ENCODE results near the gene CHST7.
A peak's percentile ranks its signal among the peaks of the same experiment; 100 is the strongest.
"Not testable (repeated sequence)": the region's sequence is repeated elsewhere in the genome, so short reads cannot be mapped to it uniquely, and the experiment has no call there.

The CHST7 gene

GRCh38 chrX:46573331-46573891, at the start of gene CHST7:
TSS of gene CHST7 (plus strand) at chrX:46573765. CDS start at chrX:46573932, 167 bp downstream.
- DNase-seq (ENCODE audit: low read depth), result peak; percentile 64

GRCh38 chrX:46528640-46529039, 44.9 kb upstream of the CHST7 start:
- DNase-seq (ENCODE audit: low read depth), result not testable (repeated sequence)

GRCh38 chrX:46529740-46530403, 43.7 kb upstream of the CHST7 start:
- DNase-seq (ENCODE audit: low read depth), result not testable (repeated sequence)

GRCh38 chrX:46530404-46530908, 43.1 kb upstream of the CHST7 start:
- not testable (repeated sequence) for DNase-seq (ENCODE audit: low read depth)

- no peak for DNase-seq (ENCODE audit: low read depth)
Observed at GRCh38 chrX:46531442-46531841, 42.1 kb upstream of the CHST7 start.

GRCh38 chrX:46543441-46543840, 30.1 kb upstream of the CHST7 start:
- DNase-seq (ENCODE audit: low read depth), result no peak

GRCh38 chrX:46544527-46544926, 29.0 kb upstream of the CHST7 start:
- not testable (repeated sequence) for DNase-seq (ENCODE audit: low read depth)

- DNase-seq (ENCODE audit: low read depth), result peak; percentile 87
Observed at GRCh38 chrX:46545111-46546005, 28.2 kb upstream of the CHST7 start, which contains the start of gene ZNF674. TSS of gene ZNF674 (minus strand) at chrX:46545421. CDS start at chrX:46542087, 3,334 bp downstream.

GRCh38 chrX:46547857-46548256, 25.7 kb upstream of the CHST7 start:
- DNase-seq (ENCODE audit: low read depth), result peak; percentile 81

GRCh38 chrX:46549914-46550313, 23.7 kb upstream of the CHST7 start:
- DNase-seq (ENCODE audit: low read depth), result no peak

- peak; percentile 77 for DNase-seq (ENCODE audit: low read depth)
Observed at GRCh38 chrX:46551494-46552128, 22.0 kb upstream of the CHST7 start.

- DNase-seq (ENCODE audit: low read depth), result no peak
Observed at GRCh38 chrX:46553935-46554334, 19.6 kb upstream of the CHST7 start.

GRCh38 chrX:46554942-46555341, 18.6 kb upstream of the CHST7 start:
- peak; percentile 53 for DNase-seq (ENCODE audit: low read depth)

- no peak for DNase-seq (ENCODE audit: low read depth)
Observed at GRCh38 chrX:46559062-46559461, 14.5 kb upstream of the CHST7 start.

- DNase-seq (ENCODE audit: low read depth), result no peak
Observed at GRCh38 chrX:46561824-46562657, 11.5 kb upstream of the CHST7 start.

- no peak for DNase-seq (ENCODE audit: low read depth)
Observed at GRCh38 chrX:46567388-46567787, 6.2 kb upstream of the CHST7 start.

- no peak for DNase-seq (ENCODE audit: low read depth)
Observed at GRCh38 chrX:46569621-46570020, 3.9 kb upstream of the CHST7 start.

- DNase-seq (ENCODE audit: low read depth), result no peak
Observed at GRCh38 chrX:46571423-46572339, 1.9 kb upstream of the CHST7 start.

- DNase-seq (ENCODE audit: low read depth), result no peak
Observed at GRCh38 chrX:46572340-46572936, 1.1 kb upstream of the CHST7 start.

All from iris pigment epithelial cell (primary cell).